Choroid plexus epithelial cell (primary cell): Measurements from ENCODE around the gene GLS2.
"Not testable (repeated sequence)": the region's sequence is repeated elsewhere in the genome, so short reads cannot be mapped to it uniquely, and the experiment has no call there.

Source experiments
- DNase-seq: peaks from one replicate; pipeline ENCODE4 v3.0.0-alpha.2; 2010; ENCODE audit warnings: low read depth
- H3K4me3 ChIP-seq: 2 replicates; pipeline ENCODE4 v1.5.1; 2011; ENCODE audit warnings: low read depth, mild to moderate bottlenecking, control low read depth, low read length, moderate library complexity
- TF ChIP-seq, protein P1 (sequence below): conservative IDR thresholded peaks from 2 replicates; pipeline ENCODE4 v1.5.1; 2011; ENCODE audit warnings: low read depth, mild to moderate bottlenecking, control low read depth, inconsistent platforms, low read length, moderate library complexity

Gene GLS2

DNA sequence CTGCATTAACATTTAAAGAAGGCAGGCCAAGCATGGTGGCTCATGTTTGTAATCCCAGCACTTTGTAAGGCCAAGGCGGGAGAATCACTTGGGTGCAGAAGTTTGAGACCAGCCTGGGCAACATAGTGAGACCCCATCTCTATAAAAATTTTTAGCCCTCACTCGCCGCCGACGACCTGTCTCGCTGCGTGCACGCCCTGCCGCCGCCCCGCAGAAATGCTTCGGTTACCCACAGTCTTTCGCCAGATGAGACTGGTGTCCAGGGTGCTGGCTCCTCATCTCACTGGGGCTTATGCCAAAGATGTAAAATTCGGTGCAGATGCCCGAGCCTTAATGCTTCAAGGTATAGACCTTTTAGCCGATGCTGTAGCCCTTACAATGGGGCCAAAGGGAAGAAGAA, 22.8 kb upstream of the GLS2 start:
- no peak overlapping the region for H3K4me3 ChIP-seq
- TF ChIP-seq, protein P1, sequence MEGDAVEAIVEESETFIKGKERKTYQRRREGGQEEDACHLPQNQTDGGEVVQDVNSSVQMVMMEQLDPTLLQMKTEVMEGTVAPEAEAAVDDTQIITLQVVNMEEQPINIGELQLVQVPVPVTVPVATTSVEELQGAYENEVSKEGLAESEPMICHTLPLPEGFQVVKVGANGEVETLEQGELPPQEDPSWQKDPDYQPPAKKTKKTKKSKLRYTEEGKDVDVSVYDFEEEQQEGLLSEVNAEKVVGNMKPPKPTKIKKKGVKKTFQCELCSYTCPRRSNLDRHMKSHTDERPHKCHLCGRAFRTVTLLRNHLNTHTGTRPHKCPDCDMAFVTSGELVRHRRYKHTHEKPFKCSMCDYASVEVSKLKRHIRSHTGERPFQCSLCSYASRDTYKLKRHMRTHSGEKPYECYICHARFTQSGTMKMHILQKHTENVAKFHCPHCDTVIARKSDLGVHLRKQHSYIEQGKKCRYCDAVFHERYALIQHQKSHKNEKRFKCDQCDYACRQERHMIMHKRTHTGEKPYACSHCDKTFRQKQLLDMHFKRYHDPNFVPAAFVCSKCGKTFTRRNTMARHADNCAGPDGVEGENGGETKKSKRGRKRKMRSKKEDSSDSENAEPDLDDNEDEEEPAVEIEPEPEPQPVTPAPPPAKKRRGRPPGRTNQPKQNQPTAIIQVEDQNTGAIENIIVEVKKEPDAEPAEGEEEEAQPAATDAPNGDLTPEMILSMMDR, result no peak
- DNase-seq, result no peak

DNA sequence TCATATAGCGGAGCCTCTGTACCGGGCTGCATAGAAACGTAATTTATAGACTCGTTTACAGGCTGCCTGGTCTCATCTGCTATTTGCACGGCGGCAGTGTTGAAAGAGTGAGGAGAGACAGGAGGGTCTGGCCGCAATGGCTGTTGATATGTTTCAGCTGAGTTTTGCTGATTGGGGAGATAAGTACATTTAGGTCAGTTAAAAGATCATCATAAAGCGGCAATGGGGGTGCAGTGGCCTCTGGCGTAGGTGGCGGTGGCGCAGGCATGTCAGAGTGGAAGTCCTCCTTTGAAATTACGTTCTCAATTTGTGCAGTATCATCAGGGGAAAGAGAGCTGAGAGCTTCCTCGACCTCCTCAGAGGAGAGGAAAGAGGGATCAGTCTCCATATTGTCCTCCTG, 11.9 kb upstream of the GLS2 start:
- not testable (repeated sequence) for H3K4me3 ChIP-seq, DNase-seq

DNA sequence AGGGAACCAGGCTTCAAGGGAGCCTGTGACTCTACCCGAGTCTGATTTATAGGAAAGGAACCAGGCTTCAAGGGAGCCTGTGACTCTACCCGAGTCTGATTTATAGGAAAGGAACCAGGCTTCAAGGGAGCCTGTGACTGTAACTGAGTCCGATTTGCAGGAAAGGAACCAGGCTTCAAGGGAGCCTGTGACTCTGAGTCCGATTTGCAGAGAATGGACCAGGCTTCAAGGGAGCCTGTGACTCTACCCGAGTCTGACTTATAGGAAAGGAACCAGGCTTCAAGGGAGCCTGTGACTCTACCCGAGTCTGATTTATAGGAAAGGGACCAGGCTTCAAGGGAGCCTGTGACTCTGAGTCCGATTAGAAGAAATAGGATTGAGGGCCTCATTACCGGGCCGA, 11.5 kb upstream of the GLS2 start:
- not testable (repeated sequence) for DNase-seq, H3K4me3 ChIP-seq

DNA sequence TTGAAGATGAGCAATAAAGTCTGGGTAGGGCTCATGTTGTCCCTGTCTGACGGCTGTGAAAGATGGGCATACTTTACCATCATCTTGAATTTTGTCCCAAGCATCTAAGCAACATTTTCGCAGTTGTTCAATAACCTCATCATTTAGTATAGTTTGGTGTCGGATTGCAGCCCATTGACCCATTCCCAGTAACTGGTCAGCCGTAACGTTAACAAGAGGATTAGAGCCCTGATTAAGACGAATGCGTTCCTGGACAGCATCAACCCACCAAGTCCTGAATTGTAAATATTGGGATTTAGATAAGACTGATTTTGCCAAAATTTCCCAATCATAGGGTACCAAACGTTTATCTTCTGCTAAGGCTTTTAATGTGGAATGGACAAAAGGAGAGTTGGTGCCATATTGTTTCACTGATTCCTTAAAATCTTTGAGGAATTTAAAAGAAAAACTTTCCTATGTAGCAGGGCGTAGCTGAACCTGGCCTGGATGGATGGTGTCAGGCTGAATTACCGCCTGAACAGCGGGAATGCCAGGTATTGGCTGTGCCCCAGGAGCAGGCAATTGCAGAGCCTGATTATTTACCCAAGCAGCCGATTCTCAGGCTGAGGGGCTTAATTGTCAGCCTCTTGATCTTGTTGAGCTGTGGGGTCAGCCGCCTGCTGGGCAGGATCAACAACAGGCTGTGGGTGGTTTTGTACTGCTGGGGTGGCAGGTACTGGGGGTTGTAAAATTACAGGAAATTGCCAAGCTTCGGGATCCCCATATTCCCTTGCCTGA, 10.4 kb upstream of the GLS2 start:
- H3K4me3 ChIP-seq, DNase-seq: not testable (repeated sequence)

DNA sequence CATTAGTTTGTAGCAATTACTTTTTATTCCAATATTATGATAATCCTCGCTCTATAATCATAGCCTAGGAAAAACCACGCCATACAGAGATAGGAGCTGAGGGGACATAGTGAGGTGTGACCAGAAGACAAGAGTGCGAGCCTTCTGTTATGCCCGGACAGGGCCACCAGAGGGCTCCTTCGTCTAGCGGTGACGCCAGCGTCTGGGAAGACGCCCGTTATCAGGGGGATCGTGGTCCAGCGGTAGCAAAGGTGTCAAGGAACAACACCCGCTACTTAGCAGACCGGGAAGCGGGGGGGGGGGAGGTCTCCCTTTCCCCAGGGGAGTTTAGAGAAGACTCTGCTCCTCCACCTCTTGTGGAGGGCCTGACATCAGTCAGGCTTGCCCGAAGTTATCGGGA, 8.7 kb upstream of the GLS2 start:
- H3K4me3 ChIP-seq, DNase-seq: not testable (repeated sequence)
- TF ChIP-seq, protein P1, result peak; percentile 54

DNA sequence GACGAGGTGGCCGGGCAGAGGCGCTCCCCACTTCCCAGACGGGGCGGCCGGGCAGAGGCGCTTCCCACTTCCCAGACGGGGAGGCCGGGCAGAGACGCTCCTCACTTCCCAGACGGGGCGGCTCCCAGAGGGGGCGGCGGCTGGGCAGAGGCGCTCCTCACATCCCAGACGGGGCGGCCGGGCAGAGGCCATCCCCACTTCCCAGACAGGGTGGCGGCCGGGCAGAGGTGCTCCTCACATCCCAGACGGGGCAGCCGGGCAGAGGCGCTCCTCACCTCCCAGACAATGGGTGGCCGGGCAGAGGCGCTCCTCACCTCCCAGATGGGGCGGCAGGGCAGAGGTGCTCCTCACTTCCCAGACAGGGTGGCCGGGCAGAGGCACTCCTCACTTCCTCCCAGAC, 6.5 kb upstream of the GLS2 start:
- not testable (repeated sequence) for DNase-seq, H3K4me3 ChIP-seq

DNA sequence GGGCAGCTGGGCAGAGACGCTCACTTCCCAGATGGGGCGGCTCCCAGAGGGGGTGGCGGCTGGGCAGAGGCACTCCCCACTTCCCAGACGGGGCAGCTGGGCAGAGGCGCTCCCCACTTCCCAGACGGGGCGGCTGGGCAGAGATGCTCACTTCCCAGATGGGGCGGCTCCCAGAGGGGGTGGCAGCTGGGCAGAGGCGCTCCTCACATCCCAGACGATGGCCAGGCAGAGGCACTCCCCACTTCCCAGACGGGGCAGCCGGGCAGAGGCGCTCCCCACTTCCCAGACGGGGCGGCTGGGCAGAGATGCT, 6.1 kb upstream of the GLS2 start:
- not testable (repeated sequence) for DNase-seq, H3K4me3 ChIP-seq

DNA sequence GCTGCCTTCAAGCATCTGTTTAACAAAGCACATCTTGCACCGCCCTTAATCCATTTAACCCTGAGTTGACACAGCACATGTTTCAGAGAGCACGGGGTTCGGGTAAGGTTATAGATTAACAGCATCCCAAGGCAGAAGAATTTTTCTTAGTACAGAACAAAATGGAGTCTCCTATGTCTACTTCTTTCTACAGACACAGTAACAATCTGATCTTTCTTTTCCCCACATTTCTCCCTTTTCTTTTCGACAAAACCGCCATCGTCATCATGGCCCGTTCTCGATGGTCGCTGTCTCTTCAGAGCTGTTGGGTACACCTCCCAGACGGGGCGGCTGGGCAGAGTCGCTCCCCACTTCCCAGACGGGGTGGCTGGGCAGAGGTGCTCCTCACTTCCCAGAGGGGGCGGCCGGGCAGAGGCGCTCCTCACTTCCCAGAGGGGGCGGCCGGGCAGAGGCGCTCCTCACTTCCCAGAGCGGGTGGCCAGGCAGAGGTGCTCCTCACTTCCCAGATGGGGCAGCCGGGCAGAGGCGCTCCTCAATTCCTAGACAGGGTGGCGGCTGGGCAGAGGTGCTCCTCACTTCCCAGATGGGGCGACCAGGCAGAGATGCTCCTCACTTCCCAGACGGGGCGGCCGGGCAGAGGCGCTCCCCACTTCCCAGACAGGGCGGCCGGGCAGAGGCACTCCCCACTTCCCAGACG, 5.6 kb upstream of the GLS2 start:
- not testable (repeated sequence) for H3K4me3 ChIP-seq, DNase-seq

DNA sequence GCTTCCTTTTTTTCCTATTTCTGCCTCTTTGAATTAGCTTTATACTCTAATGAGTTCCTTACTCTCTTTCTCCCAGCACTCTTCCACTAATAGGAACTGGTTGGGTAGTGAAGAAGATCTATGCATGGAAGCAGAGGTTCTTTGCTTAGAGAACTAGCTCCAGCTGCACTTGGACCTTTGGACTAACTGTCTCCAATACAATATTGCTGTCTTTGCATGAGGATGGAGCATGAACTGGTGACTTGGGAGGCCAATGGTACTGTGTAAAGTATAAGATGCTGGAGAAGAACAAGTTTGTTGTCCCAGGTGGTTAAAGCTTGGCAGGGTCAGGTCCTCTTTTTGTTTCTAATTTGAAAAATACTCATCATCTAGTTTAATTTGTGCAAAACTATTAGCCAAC, 2.4 kb upstream of the GLS2 start:
- TF ChIP-seq, protein P1, result no peak
- H3K4me3 ChIP-seq, result no peak overlapping the region
- DNase-seq, result no peak

DNA sequence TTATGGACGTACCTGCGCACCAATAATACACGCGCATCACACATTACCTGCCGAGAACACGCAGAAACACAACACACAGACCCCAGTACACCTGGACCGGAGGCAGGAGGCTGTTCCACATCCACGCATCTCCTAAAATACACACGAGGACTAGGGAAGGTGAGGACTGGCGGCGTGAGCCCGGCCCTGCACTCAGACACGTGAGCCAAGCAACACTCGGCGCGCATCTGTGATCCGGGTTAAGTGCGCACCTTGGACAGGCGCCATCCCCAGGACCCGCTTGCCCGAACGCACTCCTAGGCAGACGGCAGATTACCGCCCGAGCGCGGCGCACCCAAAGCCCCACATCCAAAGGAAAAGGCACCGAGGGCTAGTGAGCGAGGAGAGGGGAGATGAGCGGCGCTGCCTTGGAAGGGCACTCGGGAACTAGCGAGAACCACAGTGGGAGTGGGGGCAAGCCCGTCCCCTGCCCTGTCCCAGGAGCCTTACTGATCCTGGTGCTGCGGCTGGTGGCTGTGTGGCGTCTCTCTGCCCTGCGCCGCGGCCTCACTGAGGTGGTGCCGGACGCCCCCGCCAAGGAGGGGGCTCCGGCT, 417 bp downstream of the GLS2 start:
- TF ChIP-seq, protein P1, result no peak
- DNase-seq, result peak; percentile 10
- H3K4me3 ChIP-seq, result peak overlapping the region; percentile 48
